ENCODE measurements around the gene PCNT. TPM values are rescaled to one million over a fixed set of nuclear protein-coding genes. Genes with fewer than 3 reads are reported as not detected.

The PCNT gene
- total RNA-seq, 4 donors from 2014 or later = 30.3 to 44.0 (median 33.3) TPM

- H3K4me3 ChIP-seq (ENCODE audit: low read depth, poor library complexity, severe bottlenecking) = no peak overlapping the region
- intact Hi-C loops (cut with DNase I; ENCODE audit: low total_unique reads) = no loop called here
- DNase-seq (ENCODE audit: low spot score in 2 of 2) = no peak
- TF ChIP-seq POLR2A (IDR thresholded peaks at IDR 0.05) = no peak
- TF ChIP-seq CTCF (IDR thresholded peaks at IDR 0.05) = no peak
- 91 to 93% methylated on average over 14 of the region's 14 CpGs for WGBS, 2 donors
Observed at GRCh38 chr21:46345861-46346260, 21.9 kb downstream of the PCNT start.

- WGBS, 2 donors = 91 to 95% methylated on average over 34 of the region's 34 CpGs
- H3K4me3 ChIP-seq (ENCODE audit: low read depth, poor library complexity, severe bottlenecking) = no peak overlapping the region
- intact Hi-C loops (cut with DNase I; ENCODE audit: low total_unique reads) = no loop called here
- TF ChIP-seq POLR2A (IDR thresholded peaks at IDR 0.05) = no peak
- TF ChIP-seq CTCF (IDR thresholded peaks at IDR 0.05) = no peak
- no peak for DNase-seq (ENCODE audit: low spot score in 2 of 2)
Observed at GRCh38 chr21:46346296-46347202, 22.6 kb downstream of the PCNT start.

GRCh38 chr21:46347203-46347550, 23.2 kb downstream of the PCNT start:
- WGBS, 2 donors = 85 to 86% methylated on average over 10 of the region's 10 CpGs
- TF ChIP-seq CTCF (IDR thresholded peaks at IDR 0.05) (no peak), POLR2A (IDR thresholded peaks at IDR 0.05) (no peak)

GRCh38 chr21:46347791-46348381, 23.9 kb downstream of the PCNT start:
- intact Hi-C loops (cut with DNase I; ENCODE audit: low total_unique reads) = no loop called here

More at GRCh38 chr21:46347203-46347550, 23.2 kb downstream of the PCNT start:
- intact Hi-C loops (cut with DNase I; ENCODE audit: low total_unique reads) = no loop called here
- no peak overlapping the region for H3K4me3 ChIP-seq (ENCODE audit: low read depth, poor library complexity, severe bottlenecking)
- DNase-seq (ENCODE audit: low spot score in 2 of 2) = no peak

GRCh38 chr21:46349134-46349760, 25.3 kb downstream of the PCNT start:
- intact Hi-C loops (cut with DNase I; ENCODE audit: low total_unique reads) = no loop called here
- no peak overlapping the region for H3K4me3 ChIP-seq (ENCODE audit: low read depth, poor library complexity, severe bottlenecking)
- WGBS, 2 donors = 94 to 96% methylated on average over 17 of the region's 17 CpGs
- TF ChIP-seq POLR2A (IDR thresholded peaks at IDR 0.05) (no peak), CTCF (IDR thresholded peaks at IDR 0.05) (no peak)
- no peak for DNase-seq (ENCODE audit: low spot score in 2 of 2)

More at GRCh38 chr21:46347791-46348381, 23.9 kb downstream of the PCNT start:
- TF ChIP-seq CTCF (IDR thresholded peaks at IDR 0.05) (no peak), POLR2A (IDR thresholded peaks at IDR 0.05) (no peak)
- no peak overlapping the region for H3K4me3 ChIP-seq (ENCODE audit: low read depth, poor library complexity, severe bottlenecking)
- DNase-seq (ENCODE audit: low spot score in 2 of 2) = no peak
- 85 to 92% methylated on average over 10 to 12 of the region's 12 CpGs for WGBS, 2 donors

All from lower leg skin (tissue), 4 donors.